GM13977 (cell line): Measurements from ENCODE around the gene TMEM240.

Experiments used
- DNase-seq: peaks from one replicate; pipeline ENCODE4 v3.0.0; 2012; ENCODE audit warnings: low spot score
- in situ Hi-C: fragments of 300-500 bp; cut with MboI; formaldehyde crosslinking; loops from one replicate; pipeline ENCODE4 v1.12.0; 2022; ENCODE audit warnings: low sequenced_read_pairs, low pct_unique_long_range_greater_than_20kb, mixed read lengths, inconsistent platforms; ENCODE audit not compliant: unreplicated experiment
- TF ChIP-seq, protein P1 (sequence below): IDR thresholded peaks from 2 replicates; pipeline ENCODE4 v1.5.1; 2012; ENCODE audit warnings: mild to moderate bottlenecking, control low read depth; ENCODE audit not compliant: insufficient read depth; ENCODE audit errors: extremely low read depth, missing control alignments

The TMEM240 gene

DNA sequence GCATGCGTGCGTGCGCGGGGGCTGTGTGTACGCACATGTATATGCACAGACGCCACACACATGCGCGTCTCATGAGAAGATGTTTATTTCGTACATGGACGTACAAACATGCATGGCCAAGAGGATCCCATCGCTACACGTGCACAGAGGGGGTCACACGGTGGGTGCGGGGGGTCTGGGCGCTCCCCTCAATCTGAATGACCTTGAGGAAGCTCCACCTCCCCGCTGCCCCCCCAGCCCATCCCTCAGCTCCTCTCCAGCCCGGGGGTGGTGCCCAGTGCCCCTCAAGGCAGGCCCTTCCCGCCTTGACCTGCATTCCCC, 1.5 kb downstream of the TMEM240 start:
- in situ Hi-C loops: no loop called here
- TF ChIP-seq, protein P1, sequence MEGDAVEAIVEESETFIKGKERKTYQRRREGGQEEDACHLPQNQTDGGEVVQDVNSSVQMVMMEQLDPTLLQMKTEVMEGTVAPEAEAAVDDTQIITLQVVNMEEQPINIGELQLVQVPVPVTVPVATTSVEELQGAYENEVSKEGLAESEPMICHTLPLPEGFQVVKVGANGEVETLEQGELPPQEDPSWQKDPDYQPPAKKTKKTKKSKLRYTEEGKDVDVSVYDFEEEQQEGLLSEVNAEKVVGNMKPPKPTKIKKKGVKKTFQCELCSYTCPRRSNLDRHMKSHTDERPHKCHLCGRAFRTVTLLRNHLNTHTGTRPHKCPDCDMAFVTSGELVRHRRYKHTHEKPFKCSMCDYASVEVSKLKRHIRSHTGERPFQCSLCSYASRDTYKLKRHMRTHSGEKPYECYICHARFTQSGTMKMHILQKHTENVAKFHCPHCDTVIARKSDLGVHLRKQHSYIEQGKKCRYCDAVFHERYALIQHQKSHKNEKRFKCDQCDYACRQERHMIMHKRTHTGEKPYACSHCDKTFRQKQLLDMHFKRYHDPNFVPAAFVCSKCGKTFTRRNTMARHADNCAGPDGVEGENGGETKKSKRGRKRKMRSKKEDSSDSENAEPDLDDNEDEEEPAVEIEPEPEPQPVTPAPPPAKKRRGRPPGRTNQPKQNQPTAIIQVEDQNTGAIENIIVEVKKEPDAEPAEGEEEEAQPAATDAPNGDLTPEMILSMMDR: no peak
- no peak for DNase-seq

DNA sequence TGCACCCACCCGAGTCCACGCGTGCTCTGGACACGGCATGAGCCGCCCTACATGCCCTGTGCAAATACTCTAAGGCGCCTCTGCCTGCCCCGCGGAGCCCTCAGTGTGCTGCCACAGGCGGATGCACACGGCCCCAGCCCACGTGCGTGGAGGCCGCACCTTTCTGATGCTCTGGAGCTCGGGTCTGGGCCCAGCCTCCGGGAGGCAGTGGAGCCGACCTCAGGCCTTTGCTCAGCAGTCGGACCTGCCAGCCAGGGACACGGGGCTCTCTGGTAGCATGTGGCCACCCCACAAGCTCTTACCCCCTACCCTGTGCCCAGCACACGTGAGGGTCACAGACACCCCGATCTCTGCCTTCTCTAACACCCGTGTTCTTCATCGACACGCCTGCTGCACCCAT, 2.1 kb downstream of the TMEM240 start:
- no peak for DNase-seq
- TF ChIP-seq, protein P1: no peak
- in situ Hi-C loops: no loop called here

DNA sequence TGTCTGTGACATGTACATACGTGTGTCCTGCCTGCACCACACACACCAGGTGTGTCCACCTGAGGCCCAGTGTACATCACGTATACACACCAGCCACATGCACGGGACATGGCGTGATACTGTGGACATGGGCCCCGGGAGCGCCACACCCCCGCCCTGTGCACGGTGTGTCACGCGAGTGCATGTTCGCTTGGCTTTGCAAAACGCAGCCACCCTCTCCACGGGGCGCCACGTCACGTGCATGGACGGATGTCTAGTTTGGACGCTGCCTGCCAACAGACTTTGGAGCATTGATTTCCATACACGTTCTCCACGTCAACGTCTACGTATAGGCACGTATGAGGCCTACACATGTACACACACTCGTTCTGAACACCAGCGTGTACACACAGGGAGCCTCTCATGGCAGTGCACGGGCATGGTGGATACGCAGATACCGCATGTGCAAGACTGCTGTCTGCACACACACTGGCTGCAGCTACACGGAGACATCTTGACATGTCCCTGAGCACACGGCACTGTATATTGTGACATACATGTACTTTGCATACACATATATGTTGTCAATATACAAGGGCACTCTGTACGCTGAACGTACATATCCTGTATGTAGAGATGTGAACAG, 2.7 kb downstream of the TMEM240 start:
- TF ChIP-seq, protein P1: no peak
- in situ Hi-C loops: no loop called here
- DNase-seq: no peak

DNA sequence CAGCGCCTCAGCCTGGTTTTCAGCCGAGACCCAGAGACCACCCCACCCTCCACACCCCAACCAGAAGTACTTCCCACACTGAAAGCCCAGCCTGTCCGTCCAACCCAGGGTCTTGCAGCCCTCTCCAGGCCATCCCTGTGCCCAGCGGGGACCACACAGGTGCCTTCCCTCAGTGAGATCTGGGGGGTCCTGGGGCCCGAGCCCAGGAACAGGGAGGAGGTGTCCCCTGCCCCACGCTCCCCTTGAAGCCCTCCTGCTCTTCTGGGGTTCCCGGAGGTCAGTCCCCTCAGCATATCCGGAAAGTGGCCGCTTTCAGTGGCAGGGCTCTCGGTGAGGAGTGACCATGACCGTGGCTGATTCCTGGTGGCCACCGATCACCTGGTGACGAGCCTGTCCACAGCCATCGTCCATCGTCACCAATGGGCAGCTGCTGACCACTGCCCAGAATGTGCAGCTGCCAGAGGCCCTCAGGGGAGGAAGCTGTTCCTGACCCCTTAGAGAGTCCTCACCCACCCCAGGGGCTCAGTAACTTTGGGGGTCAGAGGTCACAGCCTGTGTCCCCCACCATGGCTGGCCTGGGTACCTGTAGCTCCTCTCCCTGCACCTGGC, 3.4 kb downstream of the TMEM240 start:
- in situ Hi-C loops: no loop called here
- DNase-seq: no peak
- TF ChIP-seq, protein P1: no peak

DNA sequence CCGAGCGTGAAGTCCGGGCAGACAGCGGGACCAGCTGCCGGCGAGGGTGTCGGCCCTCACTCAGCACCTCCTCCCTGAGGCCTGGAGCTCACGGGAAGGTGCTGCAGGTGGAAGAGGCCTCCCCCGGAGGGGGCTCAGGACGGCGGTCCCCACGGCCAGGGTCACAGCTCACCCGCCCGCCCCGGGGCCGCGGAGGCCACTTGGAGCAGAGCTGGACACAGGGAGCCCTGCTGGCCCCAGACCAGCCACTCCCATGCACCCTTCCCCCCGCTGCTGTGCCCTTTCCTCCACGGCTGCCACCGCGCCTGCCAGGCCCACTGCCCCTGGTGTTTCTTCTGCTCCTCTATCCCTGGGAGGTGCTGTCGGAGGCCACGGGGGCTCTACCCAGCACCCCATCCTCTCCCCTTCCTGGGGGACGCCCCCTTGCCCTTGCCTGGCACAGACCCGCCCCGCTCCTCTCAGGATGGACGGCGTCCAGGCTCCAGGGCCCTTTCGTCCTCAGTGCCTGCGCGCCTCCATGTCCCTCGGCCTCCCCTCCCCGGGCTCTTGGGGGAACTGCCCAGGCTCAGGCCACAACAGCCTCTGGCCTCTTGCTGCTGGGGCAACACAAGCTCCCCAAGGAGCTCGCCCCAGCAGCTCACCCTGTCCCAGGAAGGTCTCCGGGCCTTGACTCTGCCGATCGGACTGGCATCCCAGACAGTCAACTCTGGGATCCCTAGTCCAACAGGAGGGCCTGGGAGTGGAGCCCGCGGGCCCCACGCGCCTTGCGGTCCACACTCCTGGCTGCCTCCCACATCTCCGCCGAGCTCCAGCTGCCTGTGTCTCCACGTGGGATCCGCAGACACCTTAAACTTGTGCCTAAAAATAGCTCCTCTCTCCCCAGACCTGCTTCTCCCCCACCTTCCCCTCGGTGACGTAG, 4.1 kb downstream of the TMEM240 start:
- in situ Hi-C loops: no loop called here
- no peak for DNase-seq
- TF ChIP-seq, protein P1: no peak

GRCh38 chr1:1535201-1536018, 5.0 kb downstream of the TMEM240 start:
- no peak for DNase-seq
- TF ChIP-seq, protein P1: no peak
- in situ Hi-C loops: no loop called here
